ENCODE measurements around the gene CREM.

CREM gene

GRCh38 chr10:35124540-35124939 is 2.1 kb upstream of the CREM start:
- H3K27ac ChIP-seq (replicated peaks), result no peak overlapping the region
- no peaks in the 10 kb centered on the region for H3K27me3 ChIP-seq (ENCODE audit: insufficient read depth, poor library complexity, severe bottlenecking)
- DNase-seq (ENCODE audit: low read depth in 1 of 2, low spot score in 1 of 2), result no peak
- no peak overlapping the region for H3K4me3 ChIP-seq (replicated peaks; ENCODE audit: insufficient read depth, low read length)
- no peak for TF ChIP-seq POLR2AphosphoS5 (IDR thresholded peaks at IDR 0.05; ENCODE audit: low read depth)
- TF ChIP-seq REST (IDR thresholded peaks at IDR 0.05; ENCODE audit: insufficient replicate concordance, low read depth), result no peak
- no peak for TF ChIP-seq GABPA (IDR thresholded peaks at IDR 0.05; ENCODE audit: low read depth)
- TF ChIP-seq CTCF (IDR thresholded peaks at IDR 0.05; ENCODE audit: insufficient read depth, low read length), result no peak
- no peak for TF ChIP-seq SPI1 (IDR thresholded peaks at IDR 0.05; ENCODE audit: borderline replicate concordance, low read depth)

- DNase-seq (ENCODE audit: low read depth in 1 of 2, low spot score in 1 of 2), result no peak
- peak overlapping the region; percentile 38 for H3K4me3 ChIP-seq (replicated peaks; ENCODE audit: insufficient read depth, low read length)
- TF ChIP-seq REST (IDR thresholded peaks at IDR 0.05; ENCODE audit: insufficient replicate concordance, low read depth), result no peak
- TF ChIP-seq SPI1 (IDR thresholded peaks at IDR 0.05; ENCODE audit: borderline replicate concordance, low read depth), result no peak
- no peak for TF ChIP-seq GABPA (IDR thresholded peaks at IDR 0.05; ENCODE audit: low read depth)
- no peak for TF ChIP-seq CTCF (IDR thresholded peaks at IDR 0.05; ENCODE audit: insufficient read depth, low read length)
- no peak for TF ChIP-seq POLR2AphosphoS5 (IDR thresholded peaks at IDR 0.05; ENCODE audit: low read depth)
- H3K27me3 ChIP-seq (ENCODE audit: insufficient read depth, poor library complexity, severe bottlenecking), result no peaks in the 10 kb centered on the region
- peak overlapping the region; percentile 97 for H3K27ac ChIP-seq (replicated peaks)
These were observed 550 bp upstream of the CREM start for GRCh38 chr10:35126062-35126529.

- TF ChIP-seq GABPA (IDR thresholded peaks at IDR 0.05; ENCODE audit: low read depth), result no peak
- no peak for TF ChIP-seq CTCF (IDR thresholded peaks at IDR 0.05; ENCODE audit: insufficient read depth, low read length)
- no peak; the same call in 1 of the 2 replicates for TF ChIP-seq POLR2AphosphoS5 (IDR thresholded peaks at IDR 0.05; ENCODE audit: low read depth)
- TF ChIP-seq SPI1 (IDR thresholded peaks at IDR 0.05; ENCODE audit: borderline replicate concordance, low read depth), result no peak
- TF ChIP-seq REST (IDR thresholded peaks at IDR 0.05; ENCODE audit: insufficient replicate concordance, low read depth), result no peak
- DNase-seq (ENCODE audit: low read depth in 1 of 2, low spot score in 1 of 2), result peak; percentile 12 to 55
- H3K27ac ChIP-seq (replicated peaks), result peak overlapping the region; percentile 97
- no peaks in the 10 kb centered on the region for H3K27me3 ChIP-seq (ENCODE audit: insufficient read depth, poor library complexity, severe bottlenecking)
- peak overlapping the region; percentile 65 for H3K4me3 ChIP-seq (replicated peaks; ENCODE audit: insufficient read depth, low read length)
These were observed 744 bp downstream of the CREM start for GRCh38 chr10:35127289-35127891.
